Chondrocyte (in vitro differentiated cells): Measurements from ENCODE around the gene C1orf74. TPM values are rescaled to one million over a fixed set of nuclear protein-coding genes. Genes with fewer than 3 reads are reported as not detected.

Experiments
- DNase-seq: peaks from one replicate; pipeline ENCODE4 v3.0.0; 2021; ENCODE audit warnings: mixed read lengths, low spot score
- H3K27ac Mint-ChIP-seq: one replicate; pipeline ENCODE4 v1.8.0; 2021; ENCODE audit warnings: mild to moderate bottlenecking, moderate library complexity, mixed read lengths; ENCODE audit not compliant: unreplicated experiment
- H3K27me3 Mint-ChIP-seq: 2 replicates; pipeline ENCODE4 v1.8.0; 2021; ENCODE audit warnings: low read depth, mixed read lengths
- H3K36me3 Mint-ChIP-seq: 2 replicates; pipeline ENCODE4 v1.8.0; 2021; ENCODE audit warnings: low read depth, mixed read lengths
- H3K4me1 Mint-ChIP-seq: 2 replicates; pipeline ENCODE4 v1.8.0; 2021; ENCODE audit warnings: low read depth, mild to moderate bottlenecking, mixed read lengths
- H3K4me3 Mint-ChIP-seq: one replicate; pipeline ENCODE4 v1.8.0; 2021; ENCODE audit warnings: mild to moderate bottlenecking, moderate library complexity, mixed read lengths; ENCODE audit not compliant: unreplicated experiment
- H3K9me3 Mint-ChIP-seq: 2 replicates; pipeline ENCODE4 v1.8.0; 2021; ENCODE audit warnings: low read depth, mixed read lengths
- total RNA-seq: library from RNA; stranded (reverse); gene quantifications from 3 replicates; pipeline ENCODE4 v1.2.1, GENCODE V29; 2021
- TF ChIP-seq, protein P1 (sequence below): fragments of 200-600 bp; sonication (generic); IDR thresholded peaks from 2 replicates; pipeline ENCODE4 v1.5.0; 2021; ENCODE audit warnings: antibody characterized with exemption, mild to moderate bottlenecking, moderate library complexity

C1orf74 gene
- total RNA-seq, 1 donor from 2014 or later, result 1.6 TPM

DNA sequence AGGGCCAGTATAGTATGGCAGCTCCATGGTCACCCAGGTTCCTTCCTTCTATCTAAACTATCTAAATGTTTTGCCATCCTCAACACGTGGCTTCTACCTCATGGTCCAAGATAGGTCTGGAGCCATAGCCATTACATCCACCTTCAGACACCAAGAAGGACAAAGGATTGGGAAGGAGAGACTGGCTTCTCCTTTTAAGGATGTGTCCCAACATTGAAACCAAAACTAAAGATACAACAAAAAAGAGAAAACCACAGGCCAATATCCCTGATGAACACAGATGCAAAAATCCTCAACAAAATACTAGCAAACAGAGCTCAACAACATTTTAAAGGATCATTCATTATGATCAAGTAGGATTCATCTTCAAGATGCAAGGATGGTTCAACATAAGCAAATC lies 54.9 kb downstream of the C1orf74 start:
- Mint-ChIP-seq H3K4me3 (no peak overlapping the region), H3K27me3 (peaks cover 40% of the 10 kb centered on the region), H3K27ac (no peak overlapping the region), H3K36me3 (no peaks in the 10 kb centered on the region), H3K9me3 (no peaks in the 10 kb centered on the region), H3K4me1 (no peaks in the 10 kb centered on the region)
- no peak for DNase-seq
- TF ChIP-seq, protein P1, sequence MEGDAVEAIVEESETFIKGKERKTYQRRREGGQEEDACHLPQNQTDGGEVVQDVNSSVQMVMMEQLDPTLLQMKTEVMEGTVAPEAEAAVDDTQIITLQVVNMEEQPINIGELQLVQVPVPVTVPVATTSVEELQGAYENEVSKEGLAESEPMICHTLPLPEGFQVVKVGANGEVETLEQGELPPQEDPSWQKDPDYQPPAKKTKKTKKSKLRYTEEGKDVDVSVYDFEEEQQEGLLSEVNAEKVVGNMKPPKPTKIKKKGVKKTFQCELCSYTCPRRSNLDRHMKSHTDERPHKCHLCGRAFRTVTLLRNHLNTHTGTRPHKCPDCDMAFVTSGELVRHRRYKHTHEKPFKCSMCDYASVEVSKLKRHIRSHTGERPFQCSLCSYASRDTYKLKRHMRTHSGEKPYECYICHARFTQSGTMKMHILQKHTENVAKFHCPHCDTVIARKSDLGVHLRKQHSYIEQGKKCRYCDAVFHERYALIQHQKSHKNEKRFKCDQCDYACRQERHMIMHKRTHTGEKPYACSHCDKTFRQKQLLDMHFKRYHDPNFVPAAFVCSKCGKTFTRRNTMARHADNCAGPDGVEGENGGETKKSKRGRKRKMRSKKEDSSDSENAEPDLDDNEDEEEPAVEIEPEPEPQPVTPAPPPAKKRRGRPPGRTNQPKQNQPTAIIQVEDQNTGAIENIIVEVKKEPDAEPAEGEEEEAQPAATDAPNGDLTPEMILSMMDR, result no peak

Other genes with a start within 250 kb of the C1orf74 start
- gene CAMK1G, start 200.8 kb downstream of the C1orf74 start, total RNA-seq, result not detected in 3 replicates
- 5.5 to 6.5 TPM (median 6.3 TPM) in 3 replicates for gene LAMB3, start 132.1 kb downstream of the C1orf74 start, total RNA-seq
- 0.65 to 1.0 TPM (median 0.69 TPM) in 3 replicates for gene G0S2, start 109.1 kb downstream of the C1orf74 start, total RNA-seq
- gene HSD11B1, start 79.7 kb downstream of the C1orf74 start, total RNA-seq, result not detected in 3 replicates
- not detected in 3 replicates for gene TRAF3IP3, start 28.5 kb downstream of the C1orf74 start, total RNA-seq
- 0.13 to 0.25 TPM in 2 of 3 replicates, not detected in the other for gene IRF6, start 21.6 kb upstream of the C1orf74 start, total RNA-seq
- 5.5 to 7.4 TPM (median 6.4 TPM) in 3 replicates for gene UTP25, start 43.4 kb upstream of the C1orf74 start, total RNA-seq
- gene SYT14, start 153.7 kb upstream of the C1orf74 start, total RNA-seq, result 0.19 to 1.0 TPM (median 0.72 TPM) in 3 replicates